Esophagus (tissue), 2 donors: ENCODE data around the gene CES1. TPM values are rescaled to one million over a fixed set of nuclear protein-coding genes. Genes with fewer than 3 reads are reported as not detected.
"Not testable (repeated sequence)": the region's sequence is repeated elsewhere in the genome, so short reads cannot be mapped to it uniquely, and the experiment has no call there.

Experiments
- H3K27ac ChIP-seq, 2 donors: one replicate each; pipeline ENCODE4 v1.5.1; 2013; ENCODE audit warnings: low read depth in 2 of 2, mild to moderate bottlenecking in 2 of 2, inconsistent platforms in 1 of 2, low read length in 1 of 2, moderate library complexity in 1 of 2
- H3K27me3 ChIP-seq, 2 donors: one replicate each; pipeline ENCODE4 v1.6.1; 2013; ENCODE audit warnings: low read length in 2 of 2, control low read depth in 1 of 2, mild to moderate bottlenecking in 1 of 2; ENCODE audit not compliant: insufficient read depth in 2 of 2, control insufficient read depth in 1 of 2
- H3K36me3 ChIP-seq, 2 donors: one replicate each; pipeline ENCODE4 v1.6.1; 2013; ENCODE audit warnings: low read length in 1 of 2; ENCODE audit not compliant: control insufficient read depth in 2 of 2, insufficient read depth in 2 of 2
- H3K4me1 ChIP-seq, 2 donors: one replicate each; pipeline ENCODE4 v1.6.1; 2013; ENCODE audit warnings: low read length in 1 of 2; ENCODE audit not compliant: control insufficient read depth in 2 of 2, insufficient read depth in 2 of 2
- H3K4me3 ChIP-seq, 2 donors: one replicate each; pipeline ENCODE4 v1.5.1; 2013; ENCODE audit warnings: low read length in 2 of 2, mild to moderate bottlenecking in 2 of 2, low read depth in 1 of 2, moderate library complexity in 1 of 2
- H3K9me3 ChIP-seq, 2 donors: one replicate each; pipeline ENCODE4 v1.6.1; 2013; ENCODE audit warnings: mild to moderate bottlenecking in 2 of 2, low read depth in 1 of 2, low read length in 1 of 2, moderate library complexity in 1 of 2; ENCODE audit not compliant: control insufficient read depth in 2 of 2, insufficient read depth in 1 of 2
- WGBS, 2 donors: extraction: QIAGEN DNeasy Blood & Tissue Kit; methylation state at CpG; one replicate each; pipeline ENCODE4 v1.1.7; 2013; 5-methylcytosine and 5-hydroxymethylcytosine counted together
- polyA plus RNA-seq, 2 donors: library from polyadenylated mRNA; stranded (reverse); fragments of 200-250 nt; gene quantifications; one replicate each; pipeline ENCODE4 v1.2.3, GENCODE V29; 2013
- donor health status: healthy with polysubstance abuse.
- donor health status: Bipolar disorder and iron deficiency.

The CES1 gene
- polyA plus RNA-seq, 2 donors: 11.7 to 48.1 TPM

GRCh38 chr16:55809851-55810250 is 23.0 kb downstream of the CES1 start:
- Histone ChIP-seq H3K4me3 (no peak overlapping the region), H3K4me1 (no peaks in the 10 kb centered on the region), H3K27me3 (no peaks in the 10 kb centered on the region), H3K27ac (no peak overlapping the region), H3K36me3 (no peaks in the 10 kb centered on the region), H3K9me3 (no peaks in the 10 kb centered on the region)
- WGBS, 2 donors: 79 to 82% methylated on average over 4 of the region's 4 CpGs

GRCh38 chr16:55809386-55809785 is 23.5 kb downstream of the CES1 start:
- H3K27me3 ChIP-seq: no peaks in the 10 kb centered on the region
- no peaks in the 10 kb centered on the region for H3K9me3 ChIP-seq
- no peaks in the 10 kb centered on the region for H3K4me1 ChIP-seq
- H3K4me3 ChIP-seq: no peak overlapping the region
- H3K36me3 ChIP-seq: no peaks in the 10 kb centered on the region
- 65% methylated on average over 5 of the region's 5 CpGs for WGBS, 2 donors
- H3K27ac ChIP-seq: no peak overlapping the region

- not testable (repeated sequence) for H3K27me3 ChIP-seq, H3K36me3 ChIP-seq, H3K4me1 ChIP-seq, H3K9me3 ChIP-seq, H3K27ac ChIP-seq, H3K4me3 ChIP-seq
- WGBS, 2 donors: no CpG with 5 or more reads among the region's 1 CpG
Observed at GRCh38 chr16:55808286-55808685, 24.6 kb downstream of the CES1 start.

GRCh38 chr16:55805104-55805503 is 27.8 kb downstream of the CES1 start:
- no CpG with 5 or more reads among the region's 6 CpGs for WGBS, 2 donors
- H3K36me3 ChIP-seq, H3K9me3 ChIP-seq, H3K4me3 ChIP-seq, H3K27ac ChIP-seq, H3K27me3 ChIP-seq, H3K4me1 ChIP-seq: not testable (repeated sequence)

GRCh38 chr16:55803681-55804080 is 29.2 kb downstream of the CES1 start:
- not testable (repeated sequence) for H3K9me3 ChIP-seq, H3K27me3 ChIP-seq, H3K4me3 ChIP-seq, H3K4me1 ChIP-seq, H3K36me3 ChIP-seq, H3K27ac ChIP-seq
- WGBS, 2 donors: no CpG with 5 or more reads among the region's 8 CpGs

- not testable (repeated sequence) for H3K9me3 ChIP-seq, H3K36me3 ChIP-seq, H3K4me1 ChIP-seq, H3K27me3 ChIP-seq, H3K4me3 ChIP-seq, H3K27ac ChIP-seq
- WGBS, 2 donors: no CpG with 5 or more reads among the region's 11 CpGs
Observed at GRCh38 chr16:55792934-55793374, 39.9 kb downstream of the CES1 start.

- no CpG with 5 or more reads among the region's 6 CpGs for WGBS, 2 donors
- not testable (repeated sequence) for H3K36me3 ChIP-seq, H3K4me3 ChIP-seq, H3K27ac ChIP-seq, H3K27me3 ChIP-seq, H3K9me3 ChIP-seq, H3K4me1 ChIP-seq
Observed at GRCh38 chr16:55791512-55791911, 41.4 kb downstream of the CES1 start.

GRCh38 chr16:55790240-55790639 is 42.7 kb downstream of the CES1 start:
- not testable (repeated sequence) for H3K27me3 ChIP-seq, H3K4me3 ChIP-seq, H3K27ac ChIP-seq, H3K9me3 ChIP-seq, H3K36me3 ChIP-seq, H3K4me1 ChIP-seq
- 42 to 50% methylated on average over 2 of the region's 7 CpGs for WGBS, 2 donors

GRCh38 chr16:55782793-55783091 is 50.2 kb downstream of the CES1 start:
- not testable (repeated sequence) for H3K4me3 ChIP-seq, H3K36me3 ChIP-seq, H3K27ac ChIP-seq, H3K4me1 ChIP-seq, H3K27me3 ChIP-seq, H3K9me3 ChIP-seq
- 25 to 60% methylated on average over 1 to 3 of the region's 6 CpGs for whole genome bisulfite sequencing, 2 donors

GRCh38 chr16:55782091-55782792 is 50.7 kb downstream of the CES1 start:
- WGBS, 2 donors: 47 to 66% methylated on average over 6 of the region's 6 CpGs
- H3K4me1 ChIP-seq: not testable (repeated sequence)

More at GRCh38 chr16:55782091-55782792, 50.7 kb downstream of the CES1 start:
- not testable (repeated sequence) for H3K36me3 ChIP-seq, H3K4me3 ChIP-seq, H3K27ac ChIP-seq, H3K9me3 ChIP-seq, H3K27me3 ChIP-seq
